H9 (cell line): ENCODE measurements around the gene ELMOD3. TPM values are rescaled to one million over a fixed set of nuclear protein-coding genes. Genes with fewer than 3 reads are reported as not detected.
A peak's percentile ranks its signal among the peaks of the same experiment; 100 is the strongest.

Experiments
- DNase-seq: peaks from one replicate; pipeline ENCODE4 v3.0.0-alpha.2; 2017
- H2AFZ ChIP-seq: one replicate; pipeline ENCODE4 v1.6.1; 2013; ENCODE audit warnings: mild to moderate bottlenecking, low read length, control low read depth, moderate library complexity
- H2AK5ac ChIP-seq: 2 replicates; pipeline ENCODE4 v1.6.1; 2013; ENCODE audit warnings: low read length, control low read depth, mixed read lengths; ENCODE audit not compliant: insufficient read length
- H2BK120ac ChIP-seq: one replicate; pipeline ENCODE4 v1.6.1; 2013; ENCODE audit warnings: low read depth, mild to moderate bottlenecking, low read length, control low read depth, inconsistent platforms; ENCODE audit not compliant: poor library complexity, severe bottlenecking
- H2BK12ac ChIP-seq: 2 replicates; pipeline ENCODE4 v1.6.1; 2013; ENCODE audit warnings: low read length, control low read depth, mixed read lengths, low read depth; ENCODE audit not compliant: insufficient read length
- H2BK15ac ChIP-seq: 2 replicates; pipeline ENCODE4 v1.6.1; 2013; ENCODE audit warnings: low read depth, low read length, control low read depth
- H2BK20ac ChIP-seq: one replicate; pipeline ENCODE4 v1.6.1; 2013; ENCODE audit warnings: low read depth, mild to moderate bottlenecking, low read length, control low read depth, inconsistent platforms; ENCODE audit not compliant: poor library complexity, severe bottlenecking
- H2BK5ac ChIP-seq: 2 replicates; pipeline ENCODE4 v1.6.1; 2013; ENCODE audit warnings: low read length, control low read depth, mixed read lengths; ENCODE audit not compliant: insufficient read length
- H3K14ac ChIP-seq: 2 replicates; pipeline ENCODE4 v1.6.1; 2013; ENCODE audit warnings: low read length, control low read depth; ENCODE audit not compliant: insufficient read depth
- H3K18ac ChIP-seq: 2 replicates; pipeline ENCODE4 v1.6.1; 2013; ENCODE audit warnings: low read depth, mild to moderate bottlenecking, mixed read lengths, low read length, control low read depth; ENCODE audit not compliant: insufficient read length
- H3K23ac ChIP-seq: 2 replicates; pipeline ENCODE4 v1.6.1; 2013; ENCODE audit warnings: low read length, control low read depth, mixed read lengths, low read depth; ENCODE audit not compliant: insufficient read length
- H3K23me2 ChIP-seq: 2 replicates; pipeline ENCODE4 v1.6.1; 2013; ENCODE audit warnings: low read depth, mild to moderate bottlenecking, mixed read lengths, low read length, control low read depth; ENCODE audit not compliant: insufficient read length, poor library complexity, severe bottlenecking
- H3K27ac ChIP-seq: 2 replicates; pipeline ENCODE4 v1.5.1; 2013; ENCODE audit warnings: low read length, control low read depth, mixed read lengths, low read depth; ENCODE audit not compliant: insufficient read length
- H3K27me3 ChIP-seq: 2 replicates; pipeline ENCODE4 v1.6.1; 2013; ENCODE audit warnings: low read length, control low read depth, inconsistent platforms; ENCODE audit not compliant: insufficient read depth
- H3K4ac ChIP-seq: 2 replicates; pipeline ENCODE4 v1.6.1; 2013; ENCODE audit warnings: low read depth, mild to moderate bottlenecking, control low read depth, inconsistent platforms, low read length, moderate library complexity
- H3K4me1 ChIP-seq: 2 replicates; pipeline ENCODE4 v1.6.1; 2013; ENCODE audit warnings: low read length, control low read depth, inconsistent platforms; ENCODE audit not compliant: insufficient read depth
- H3K4me2 ChIP-seq: 2 replicates; pipeline ENCODE4 v1.6.1; 2013; ENCODE audit warnings: low read length, control low read depth, mixed read lengths; ENCODE audit not compliant: insufficient read length, insufficient read depth
- H3K56ac ChIP-seq: 2 replicates; pipeline ENCODE4 v1.6.1; 2013; ENCODE audit warnings: low read depth, mild to moderate bottlenecking, mixed read lengths, low read length, control low read depth; ENCODE audit not compliant: insufficient read length
- H3K79me1 ChIP-seq: 2 replicates; pipeline ENCODE4 v1.6.1; 2013; ENCODE audit warnings: low read depth, mild to moderate bottlenecking, moderate library complexity, low read length, control low read depth, inconsistent platforms; ENCODE audit not compliant: insufficient read depth, poor library complexity, severe bottlenecking
- H3K79me2 ChIP-seq: 2 replicates; pipeline ENCODE4 v1.6.1; 2013; ENCODE audit warnings: low read length, control low read depth, inconsistent platforms; ENCODE audit not compliant: insufficient read depth
- H3K9ac ChIP-seq: 2 replicates; pipeline ENCODE4 v1.6.1; 2013; ENCODE audit warnings: low read length, control low read depth, mixed read lengths; ENCODE audit not compliant: insufficient read length; ENCODE audit errors: extremely low read depth
- H3K9me3 ChIP-seq: one replicate; pipeline ENCODE4 v1.6.1; 2013; ENCODE audit warnings: low read depth, low read length, inconsistent platforms; ENCODE audit not compliant: control insufficient read depth
- H3T11ph ChIP-seq: one replicate; pipeline ENCODE4 v1.6.1; 2013; ENCODE audit warnings: mild to moderate bottlenecking, low read length, control low read depth, inconsistent platforms
- H4K20me1 ChIP-seq: one replicate; pipeline ENCODE4 v1.6.1; 2013; ENCODE audit not compliant: control insufficient read depth, insufficient read length, insufficient read depth
- H4K5ac ChIP-seq: 2 replicates; pipeline ENCODE4 v1.6.1; 2013; ENCODE audit warnings: low read depth, mild to moderate bottlenecking, mixed read lengths, low read length, control low read depth; ENCODE audit not compliant: insufficient read length
- H4K8ac ChIP-seq: replicated peaks from 2 replicates; pipeline ENCODE4 v1.6.1; 2013; ENCODE audit warnings: low read length, control low read depth, mixed read lengths, low read depth; ENCODE audit not compliant: insufficient read length
- H4K91ac ChIP-seq: 2 replicates; pipeline ENCODE4 v1.6.1; 2013; ENCODE audit warnings: low read depth, mild to moderate bottlenecking, moderate library complexity, mixed read lengths, low read length, control low read depth; ENCODE audit not compliant: insufficient read length
- H3K27ac Mint-ChIP-seq, 3 experiments: 2 replicates in 2 of 3; 3 replicates in 1 of 3; pipeline ENCODE4 v1.8.0; 2020 to 2021; ENCODE audit warnings: mixed read lengths in 3 of 3, mild to moderate bottlenecking in 1 of 3, moderate library complexity in 1 of 3
- H3K27me3 Mint-ChIP-seq: 2 replicates; pipeline ENCODE4 v1.8.0; 2021; ENCODE audit warnings: low read depth, mild to moderate bottlenecking, moderate library complexity, mixed read lengths
- H3K36me3 Mint-ChIP-seq, 3 experiments: 2 replicates in 2 of 3; 3 replicates in 1 of 3; pipeline ENCODE4 v1.8.0; 2020 to 2021; ENCODE audit warnings: low read depth in 3 of 3, mixed read lengths in 3 of 3; ENCODE audit not compliant: insufficient read depth in 1 of 3
- H3K4me1 Mint-ChIP-seq, 2 experiments: 2 replicates each; pipeline ENCODE4 v1.8.0; 2020; ENCODE audit warnings: mixed read lengths in 2 of 2
- H3K4me3 Mint-ChIP-seq, 2 experiments: 2 replicates in 1 of 2; 3 replicates in 1 of 2; pipeline ENCODE4 v1.8.0; 2020 to 2021; ENCODE audit warnings: mild to moderate bottlenecking in 2 of 2, mixed read lengths in 2 of 2, moderate library complexity in 1 of 2
- H3K9me3 Mint-ChIP-seq, 2 experiments: 2 replicates in 1 of 2; 3 replicates in 1 of 2; pipeline ENCODE4 v1.8.0; 2020; ENCODE audit warnings: mild to moderate bottlenecking in 2 of 2, mixed read lengths in 2 of 2, moderate library complexity in 1 of 2
- WGBS: extraction: QIAGEN DNeasy Blood & Tissue Kit; methylation state at CpG from one replicate; pipeline ENCODE4 v1.1.7; 2013; ENCODE audit warnings: missing lambda C conversion rate, low lambda C conversion rate, mixed read lengths; ENCODE audit not compliant: insufficient read length; ENCODE audit errors: extremely low coverage; 5-methylcytosine and 5-hydroxymethylcytosine counted together
- total RNA-seq: library from RNA; stranded (reverse); gene quantifications from 2 replicates; pipeline ENCODE4 v1.2.1, GENCODE V29; 2021
- TF ChIP-seq, protein P1 (sequence below): fragments of 200-600 bp; sonication (generic); conservative IDR thresholded peaks from 3 replicates; pipeline ENCODE4 v1.8.0; 2021; ENCODE audit warnings: antibody characterized with exemption, mild to moderate bottlenecking

ELMOD3 gene
- total RNA-seq, 1 experiment from 2014 or later = 7.6 TPM

- Histone ChIP-seq H3K9ac (no peak overlapping the region), H3K79me1 (no peaks in the 10 kb centered on the region), H3K23ac (no peak overlapping the region), H2BK20ac (no peak overlapping the region), H4K20me1 (no peaks in the 10 kb centered on the region), H4K91ac (no peak overlapping the region), H3T11ph (no peak overlapping the region), H2BK12ac (no peak overlapping the region), H3K79me2 (no peaks in the 10 kb centered on the region), H2BK5ac (no peak overlapping the region), H3K27me3 (no peaks in the 10 kb centered on the region), H2AFZ (no peak overlapping the region), H2BK120ac (no peak overlapping the region), H3K56ac (no peak overlapping the region), H3K27ac (no peak overlapping the region), H3K4me1 (peaks cover 25% of the 10 kb centered on the region), H3K14ac (no peak overlapping the region), H3K9me3 (no peaks in the 10 kb centered on the region), H3K4me2 (no peak overlapping the region), H2AK5ac (peak overlapping the region; percentile 39), H2BK15ac (no peak overlapping the region), H3K23me2 (peaks cover 8% of the 10 kb centered on the region), H4K5ac (no peak overlapping the region), H3K4ac (no peak overlapping the region), H4K8ac (no peak overlapping the region), H3K18ac (no peak overlapping the region)
- no peak for DNase-seq
- Mint-ChIP-seq H3K4me1 (peaks cover 37 to 40% of the 10 kb centered on the region in 2 experiments), H3K36me3 (no peaks in the 10 kb centered on the region), H3K27me3 (no peaks in the 10 kb centered on the region; the same call in none of the 2 replicates), H3K9me3 (no peaks in the 10 kb centered on the region), H3K4me3 (no peak overlapping the region), H3K27ac (peak overlapping the region in 1 of 3 experiments; percentile 1; a peak in 1 of 7 replicates)
- WGBS = no CpG with 5 or more reads among the region's 5 CpGs
- TF ChIP-seq, protein P1, sequence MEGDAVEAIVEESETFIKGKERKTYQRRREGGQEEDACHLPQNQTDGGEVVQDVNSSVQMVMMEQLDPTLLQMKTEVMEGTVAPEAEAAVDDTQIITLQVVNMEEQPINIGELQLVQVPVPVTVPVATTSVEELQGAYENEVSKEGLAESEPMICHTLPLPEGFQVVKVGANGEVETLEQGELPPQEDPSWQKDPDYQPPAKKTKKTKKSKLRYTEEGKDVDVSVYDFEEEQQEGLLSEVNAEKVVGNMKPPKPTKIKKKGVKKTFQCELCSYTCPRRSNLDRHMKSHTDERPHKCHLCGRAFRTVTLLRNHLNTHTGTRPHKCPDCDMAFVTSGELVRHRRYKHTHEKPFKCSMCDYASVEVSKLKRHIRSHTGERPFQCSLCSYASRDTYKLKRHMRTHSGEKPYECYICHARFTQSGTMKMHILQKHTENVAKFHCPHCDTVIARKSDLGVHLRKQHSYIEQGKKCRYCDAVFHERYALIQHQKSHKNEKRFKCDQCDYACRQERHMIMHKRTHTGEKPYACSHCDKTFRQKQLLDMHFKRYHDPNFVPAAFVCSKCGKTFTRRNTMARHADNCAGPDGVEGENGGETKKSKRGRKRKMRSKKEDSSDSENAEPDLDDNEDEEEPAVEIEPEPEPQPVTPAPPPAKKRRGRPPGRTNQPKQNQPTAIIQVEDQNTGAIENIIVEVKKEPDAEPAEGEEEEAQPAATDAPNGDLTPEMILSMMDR = no peak
Measured at GRCh38 chr2:85411405-85411748, 56.8 kb downstream of the ELMOD3 start.
